ENCODE data around the gene XRN2. TPM values are rescaled to one million over a fixed set of nuclear protein-coding genes. Genes with fewer than 3 reads are reported as not detected.

XRN2 gene
- total RNA-seq, 2 experiments from 2014 or later = 48.5 to 48.9 TPM

- Mint-ChIP-seq H3K27me3 (peaks cover 55% of the 10 kb centered on the region), H3K9me3 (peaks cover 3% of the 10 kb centered on the region)
- intact Hi-C loops (cut with DNase I, micrococcal nuclease) = no loop called here
Observed at GRCh38 chr20:21286775-21287174, 16.4 kb upstream of the XRN2 start.

GRCh38 chr20:21288587-21289370 lies 14.4 kb upstream of the XRN2 start:
- Histone ChIP-seq H3K36me3 (ENCODE audit: insufficient read depth, low read length) (no peaks in the 10 kb centered on the region), H3K27me3 (ENCODE audit: control insufficient read depth in 1 of 2, insufficient read depth in 2 of 2, low read length in 2 of 2) (peaks cover 9 to 22% of the 10 kb centered on the region in 2 experiments), H3K9me3 (ENCODE audit: control insufficient read depth in 1 of 2, insufficient read depth in 1 of 2, low read length in 2 of 2) (no peaks in the 10 kb centered on the region), H3K4me3 (ENCODE audit: low read length) (no peak overlapping the region), H3K4me1 (ENCODE audit: insufficient read depth, low read length) (no peaks in the 10 kb centered on the region), H3K27ac (ENCODE audit: low read depth in 1 of 2, low read length in 2 of 2) (no peak overlapping the region)
- Mint-ChIP-seq H3K9me3 (peaks cover 3% of the 10 kb centered on the region), H3K36me3 (ENCODE audit: low read depth) (no peaks in the 10 kb centered on the region), H3K27ac (no peak overlapping the region), H3K4me1 (ENCODE audit: low read depth) (no peaks in the 10 kb centered on the region), H3K27me3 (peaks cover 56% of the 10 kb centered on the region), H3K4me3 (no peak overlapping the region)
- ATAC-seq (ENCODE audit: poor library complexity) = no peak
- intact Hi-C loops (cut with DNase I, micrococcal nuclease) = no loop called here
- DNase-seq = no peak
- no peak for TF ChIP-seq CTCF (IDR thresholded peaks at IDR 0.05)
- POLR2A ChIA-PET = no interaction called here
- CTCF ChIA-PET = no interaction called here

More at GRCh38 chr20:21286775-21287174, 16.4 kb upstream of the XRN2 start:
- Histone ChIP-seq H3K27ac (ENCODE audit: low read depth in 1 of 2, low read length in 2 of 2) (no peak overlapping the region), H3K27me3 (ENCODE audit: control insufficient read depth in 1 of 2, insufficient read depth in 2 of 2, low read length in 2 of 2) (peaks cover 9 to 22% of the 10 kb centered on the region in 2 experiments), H3K9me3 (ENCODE audit: control insufficient read depth in 1 of 2, insufficient read depth in 1 of 2, low read length in 2 of 2) (no peaks in the 10 kb centered on the region), H3K4me1 (ENCODE audit: insufficient read depth, low read length) (no peaks in the 10 kb centered on the region), H3K4me3 (ENCODE audit: low read length) (no peak overlapping the region), H3K36me3 (ENCODE audit: insufficient read depth, low read length) (no peaks in the 10 kb centered on the region)
- ChIA-PET CTCF (no interaction called here), POLR2A (no interaction called here)
- H3K4me3 Mint-ChIP-seq = no peak overlapping the region
- H3K4me1 Mint-ChIP-seq (ENCODE audit: low read depth) = no peaks in the 10 kb centered on the region
- ATAC-seq (ENCODE audit: poor library complexity) = no peak
- no peak overlapping the region for H3K27ac Mint-ChIP-seq
- no peak for TF ChIP-seq CTCF (IDR thresholded peaks at IDR 0.05)
- no peak for DNase-seq
- no peaks in the 10 kb centered on the region for H3K36me3 Mint-ChIP-seq (ENCODE audit: low read depth)

- Mint-ChIP-seq H3K27me3 (peaks cover 60% of the 10 kb centered on the region), H3K9me3 (peaks cover 3% of the 10 kb centered on the region), H3K4me3 (no peak overlapping the region), H3K27ac (no peak overlapping the region), H3K36me3 (ENCODE audit: low read depth) (no peaks in the 10 kb centered on the region), H3K4me1 (ENCODE audit: low read depth) (no peaks in the 10 kb centered on the region)
- Histone ChIP-seq H3K4me3 (ENCODE audit: low read length) (no peak overlapping the region), H3K9me3 (ENCODE audit: control insufficient read depth in 1 of 2, insufficient read depth in 1 of 2, low read length in 2 of 2) (no peaks in the 10 kb centered on the region), H3K27me3 (ENCODE audit: control insufficient read depth in 1 of 2, insufficient read depth in 2 of 2, low read length in 2 of 2) (peaks cover 9 to 22% of the 10 kb centered on the region in 2 experiments), H3K4me1 (ENCODE audit: insufficient read depth, low read length) (no peaks in the 10 kb centered on the region), H3K36me3 (ENCODE audit: insufficient read depth, low read length) (no peaks in the 10 kb centered on the region), H3K27ac (ENCODE audit: low read depth in 1 of 2, low read length in 2 of 2) (no peak overlapping the region)
- POLR2A ChIA-PET = no interaction called here
- CTCF ChIA-PET = no interaction called here
- intact Hi-C loops (cut with DNase I, micrococcal nuclease) = no loop called here
- TF ChIP-seq CTCF (IDR thresholded peaks at IDR 0.05) = no peak
- no peak for DNase-seq
- ATAC-seq (ENCODE audit: poor library complexity) = no peak
Observed at GRCh38 chr20:21289651-21290050, 13.5 kb upstream of the XRN2 start.

Data from CD4-positive, alpha-beta T cell (primary cell).